SHP77 (cell line): Measurements from ENCODE around the gene EFCAB6.

ENCODE experiments used
- DNase-seq, 2 experiments: peaks; one replicate each; lab custom pipeline; 2025; lab: John Stamatoyannopoulos, UW

EFCAB6 gene, protein sequence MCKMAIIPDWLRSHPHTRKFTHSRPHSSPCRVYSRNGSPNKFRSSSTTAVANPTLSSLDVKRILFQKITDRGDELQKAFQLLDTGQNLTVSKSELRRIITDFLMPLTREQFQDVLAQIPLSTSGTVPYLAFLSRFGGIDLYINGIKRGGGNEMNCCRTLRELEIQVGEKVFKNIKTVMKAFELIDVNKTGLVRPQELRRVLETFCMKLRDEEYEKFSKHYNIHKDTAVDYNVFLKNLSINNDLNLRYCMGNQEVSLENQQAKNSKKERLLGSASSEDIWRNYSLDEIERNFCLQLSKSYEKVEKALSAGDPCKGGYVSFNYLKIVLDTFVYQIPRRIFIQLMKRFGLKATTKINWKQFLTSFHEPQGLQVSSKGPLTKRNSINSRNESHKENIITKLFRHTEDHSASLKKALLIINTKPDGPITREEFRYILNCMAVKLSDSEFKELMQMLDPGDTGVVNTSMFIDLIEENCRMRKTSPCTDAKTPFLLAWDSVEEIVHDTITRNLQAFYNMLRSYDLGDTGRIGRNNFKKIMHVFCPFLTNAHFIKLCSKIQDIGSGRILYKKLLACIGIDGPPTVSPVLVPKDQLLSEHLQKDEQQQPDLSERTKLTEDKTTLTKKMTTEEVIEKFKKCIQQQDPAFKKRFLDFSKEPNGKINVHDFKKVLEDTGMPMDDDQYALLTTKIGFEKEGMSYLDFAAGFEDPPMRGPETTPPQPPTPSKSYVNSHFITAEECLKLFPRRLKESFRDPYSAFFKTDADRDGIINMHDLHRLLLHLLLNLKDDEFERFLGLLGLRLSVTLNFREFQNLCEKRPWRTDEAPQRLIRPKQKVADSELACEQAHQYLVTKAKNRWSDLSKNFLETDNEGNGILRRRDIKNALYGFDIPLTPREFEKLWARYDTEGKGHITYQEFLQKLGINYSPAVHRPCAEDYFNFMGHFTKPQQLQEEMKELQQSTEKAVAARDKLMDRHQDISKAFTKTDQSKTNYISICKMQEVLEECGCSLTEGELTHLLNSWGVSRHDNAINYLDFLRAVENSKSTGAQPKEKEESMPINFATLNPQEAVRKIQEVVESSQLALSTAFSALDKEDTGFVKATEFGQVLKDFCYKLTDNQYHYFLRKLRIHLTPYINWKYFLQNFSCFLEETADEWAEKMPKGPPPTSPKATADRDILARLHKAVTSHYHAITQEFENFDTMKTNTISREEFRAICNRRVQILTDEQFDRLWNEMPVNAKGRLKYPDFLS (N-terminal part only)

DNA sequence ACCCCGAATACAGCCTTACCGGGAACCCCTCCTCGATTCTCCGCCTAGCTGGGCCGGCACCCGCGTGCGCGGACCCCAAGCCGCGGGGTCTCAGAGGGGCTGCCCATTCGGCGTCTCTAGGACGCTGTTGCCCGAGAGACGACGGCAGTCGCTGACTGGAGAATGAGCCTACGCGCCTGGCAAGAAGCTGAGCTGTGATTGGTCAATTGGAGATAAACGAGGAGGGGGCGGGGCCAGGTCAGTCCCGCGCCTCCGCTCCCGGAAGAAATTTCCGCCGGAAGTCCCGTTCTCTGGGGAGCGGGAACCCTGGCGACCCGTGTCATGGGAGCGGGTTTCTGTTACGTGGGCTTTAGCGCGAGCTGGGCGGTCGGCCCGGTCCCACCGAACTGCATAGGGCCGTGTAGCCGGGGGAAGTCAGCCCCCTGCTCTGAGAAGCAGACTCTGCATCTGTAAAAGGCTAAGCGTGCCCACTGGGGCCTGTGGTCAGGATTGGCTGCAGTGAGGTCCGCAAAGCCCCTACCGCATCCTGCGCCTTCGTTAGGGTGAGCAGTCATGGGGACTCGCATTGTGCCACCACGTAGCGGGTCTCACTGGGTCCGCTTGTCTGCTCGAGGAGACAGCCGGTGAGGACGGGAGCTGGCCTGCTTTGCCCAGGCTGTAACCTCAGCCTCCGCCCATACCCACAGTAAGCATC, at the start of gene EFCAB6:
EFCAB6 (minus strand) TSS at position 157 of the 694 bp plus-strand sequence. CDS start 29,987 bp downstream, outside the sequence.
- DNase-seq: peak; percentile 90 to 92

DNA sequence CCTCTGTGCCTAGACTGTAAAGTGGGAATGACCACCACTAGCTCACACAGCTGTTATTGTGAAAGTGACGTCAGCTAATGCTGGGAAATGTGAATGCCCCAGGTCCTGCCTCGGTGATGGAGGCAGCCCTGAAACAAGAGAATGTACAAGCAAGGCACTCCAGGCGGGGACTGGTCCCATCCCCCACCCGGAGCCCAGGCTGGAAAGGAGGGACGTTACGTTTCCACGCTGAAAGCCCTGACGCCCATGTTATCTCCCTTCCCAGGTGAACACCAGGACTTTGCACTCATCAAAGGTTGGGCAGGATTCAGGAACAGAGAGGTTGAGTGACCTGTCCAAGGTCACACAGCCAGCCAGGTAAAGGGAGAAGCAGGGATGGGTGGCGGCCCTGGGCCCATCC, 49.4 kb upstream of the EFCAB6 start:
- DNase-seq: no peak

DNA sequence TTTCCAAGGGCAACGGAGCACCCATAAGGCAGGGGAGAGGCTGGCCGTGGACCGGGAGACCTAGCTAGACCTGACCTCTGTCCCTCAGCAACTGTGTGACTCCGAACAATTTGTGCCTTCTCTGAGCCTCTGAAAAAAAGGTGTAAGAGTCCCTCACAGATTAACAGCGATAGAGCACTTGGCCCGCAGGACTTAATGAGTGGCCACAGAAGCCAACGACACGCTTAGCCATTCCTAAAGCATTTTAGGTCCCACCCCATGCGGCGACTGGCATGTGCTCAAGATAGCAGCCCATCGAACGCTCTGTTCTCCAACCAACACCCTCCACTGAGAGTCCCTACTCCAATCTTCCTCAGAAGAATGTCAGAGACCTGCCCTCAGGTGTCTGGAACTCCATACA, 48.7 kb upstream of the EFCAB6 start:
- DNase-seq: no peak

DNA sequence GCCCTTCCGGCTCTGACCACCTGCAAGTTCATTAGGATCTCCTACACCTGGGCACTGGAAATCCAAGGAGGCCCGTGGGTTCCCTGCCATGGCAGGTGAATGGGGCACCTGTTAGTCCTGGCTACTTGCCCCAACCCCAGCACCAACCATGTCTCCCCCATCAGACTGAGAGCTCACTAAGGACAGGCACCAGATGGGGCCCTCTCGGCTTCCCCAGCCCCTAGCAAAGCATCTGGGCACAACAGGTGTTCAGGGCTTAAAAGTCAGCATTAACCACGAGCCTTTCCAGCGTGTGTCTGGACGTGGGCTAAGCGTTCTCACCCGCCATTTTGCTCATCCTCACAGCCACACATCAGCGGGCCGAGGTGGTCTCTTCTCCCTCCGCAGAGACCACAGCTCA, 48.0 kb upstream of the EFCAB6 start:
- no peak for DNase-seq

DNA sequence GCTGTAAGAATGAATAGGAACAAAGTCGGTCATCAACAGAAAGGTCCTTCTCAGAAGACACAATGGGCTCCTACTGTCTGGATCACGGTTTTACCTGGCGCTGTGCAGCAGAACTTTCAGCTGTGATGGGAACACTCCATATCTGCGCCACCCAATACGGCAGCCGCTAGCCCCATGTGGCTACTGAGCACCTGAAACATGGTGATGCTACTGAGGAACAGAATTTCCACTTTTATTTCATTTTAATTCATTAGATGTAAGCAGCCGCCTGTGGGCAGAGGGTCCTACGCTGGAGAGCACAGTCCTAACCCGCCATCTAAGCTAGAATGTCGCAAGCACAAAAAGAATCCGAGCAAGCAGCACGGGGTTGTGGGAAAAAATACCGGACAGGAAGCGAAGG, 47.5 kb upstream of the EFCAB6 start:
- DNase-seq: no peak

DNA sequence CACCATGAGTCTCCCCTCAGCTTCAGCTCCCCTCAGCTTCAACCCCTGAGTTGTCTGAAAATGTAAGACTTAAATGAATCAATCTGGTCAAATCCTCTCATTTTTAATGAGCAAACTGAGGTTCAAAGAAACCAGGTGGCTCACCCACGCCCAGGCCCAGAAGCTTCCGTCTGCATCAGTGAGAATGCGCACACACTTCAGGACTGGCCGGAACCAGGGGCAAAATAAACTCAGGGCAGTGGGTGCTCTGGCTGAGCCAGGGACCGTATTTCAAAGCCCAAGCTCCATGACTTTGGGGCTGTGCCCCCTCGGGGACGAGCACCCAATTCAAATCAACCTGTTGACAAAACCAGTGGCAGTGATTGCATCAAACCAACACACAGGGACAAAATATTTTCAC, 47.1 kb upstream of the EFCAB6 start:
- no peak for DNase-seq

DNA sequence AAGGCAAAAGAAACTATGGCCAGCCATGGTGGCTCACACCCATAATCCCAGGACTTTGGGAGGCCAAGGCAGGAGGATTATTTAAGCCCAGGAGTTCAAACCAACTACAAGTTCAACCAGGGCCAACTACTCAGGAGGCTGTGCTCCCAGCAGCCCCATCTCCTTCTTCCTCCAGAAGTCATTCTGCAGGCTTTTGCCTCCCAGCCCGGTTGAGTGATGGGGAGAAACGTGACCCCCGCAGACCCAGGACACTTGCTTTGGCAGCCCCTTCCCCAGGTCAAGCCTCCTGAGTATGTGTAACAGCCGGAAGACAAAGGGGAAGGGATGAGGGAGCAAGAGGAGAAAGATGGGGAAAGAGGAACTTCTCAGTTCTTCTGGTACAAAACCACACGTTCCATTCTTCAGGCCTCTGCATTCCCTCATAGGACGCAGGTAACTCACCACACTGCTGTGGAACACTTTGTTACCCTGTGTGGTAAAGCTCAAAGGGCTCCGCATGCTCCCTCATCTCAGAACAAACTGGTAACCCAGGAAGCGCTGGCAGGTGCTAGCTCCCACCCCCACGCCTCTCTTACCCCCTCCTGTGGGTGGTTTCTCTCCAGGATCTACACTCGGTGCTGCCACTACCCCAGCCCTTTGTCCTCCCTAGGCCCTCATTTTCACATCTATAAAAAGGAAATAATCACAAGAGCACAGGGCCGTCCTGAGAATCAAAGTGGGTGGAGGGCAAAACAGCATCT, 46.2 kb upstream of the EFCAB6 start:
- no peak for DNase-seq

DNA sequence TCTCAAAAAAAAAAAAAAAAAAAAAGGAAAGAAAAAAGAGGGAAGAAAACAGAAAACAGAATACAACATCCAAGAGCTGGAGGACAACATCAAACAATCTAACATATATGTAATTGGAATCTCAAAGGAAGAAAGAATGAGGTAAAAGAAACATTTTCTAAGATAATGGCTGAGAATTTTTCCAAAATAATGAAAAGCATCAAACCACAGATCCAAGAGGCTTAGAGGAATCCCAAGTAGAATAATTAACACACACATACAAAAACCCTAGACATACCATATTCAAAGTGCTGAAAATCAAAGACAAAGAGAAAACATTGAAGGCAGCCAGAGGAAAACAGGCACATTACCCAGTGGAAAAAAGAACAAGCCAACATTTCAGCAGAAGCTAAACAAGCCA, 45.3 kb upstream of the EFCAB6 start:
- DNase-seq: no peak

DNA sequence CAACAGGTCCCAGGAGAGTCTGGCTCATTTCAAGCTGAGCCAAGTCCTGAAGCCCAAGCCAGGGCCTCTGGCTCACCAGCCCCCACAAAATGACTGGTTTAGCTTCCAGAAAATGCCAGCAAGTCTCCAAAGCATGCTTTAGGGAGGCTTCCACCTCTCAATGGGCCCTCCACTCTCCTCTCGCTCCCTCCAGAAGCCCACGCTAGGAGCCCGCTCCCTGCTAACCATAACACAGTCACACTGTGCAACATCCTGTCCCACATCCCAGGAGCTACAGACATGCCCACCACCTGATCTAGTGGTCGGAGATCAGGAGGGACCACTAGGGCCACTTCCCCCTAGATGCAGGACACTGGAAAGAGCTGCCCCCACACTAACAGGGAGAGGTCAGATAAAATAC, 43.3 kb upstream of the EFCAB6 start:
- DNase-seq: no peak

DNA sequence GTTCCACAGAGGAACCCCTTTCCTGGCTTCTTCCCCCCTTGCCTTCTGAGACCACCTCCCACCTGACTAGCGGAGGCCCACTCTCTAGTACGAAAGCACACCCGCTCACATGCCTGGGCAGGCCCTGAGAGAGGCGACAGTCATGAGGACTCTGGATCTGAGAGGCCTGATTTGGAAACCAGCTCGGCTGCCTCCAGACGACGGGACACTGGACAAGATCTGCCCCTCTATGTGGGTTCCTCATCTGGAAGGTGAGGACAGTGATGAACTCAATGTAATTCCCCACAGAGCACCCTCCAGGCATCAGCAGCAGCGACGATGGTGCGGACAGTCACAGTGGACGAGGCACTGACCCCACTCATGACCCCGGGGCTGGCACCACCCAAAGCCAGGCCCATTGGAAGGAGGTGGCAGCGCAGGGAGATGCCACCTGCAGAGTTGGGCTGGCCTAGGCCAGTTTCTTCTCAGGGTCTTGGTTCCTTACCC, 42.7 kb upstream of the EFCAB6 start:
- no peak for DNase-seq

DNA sequence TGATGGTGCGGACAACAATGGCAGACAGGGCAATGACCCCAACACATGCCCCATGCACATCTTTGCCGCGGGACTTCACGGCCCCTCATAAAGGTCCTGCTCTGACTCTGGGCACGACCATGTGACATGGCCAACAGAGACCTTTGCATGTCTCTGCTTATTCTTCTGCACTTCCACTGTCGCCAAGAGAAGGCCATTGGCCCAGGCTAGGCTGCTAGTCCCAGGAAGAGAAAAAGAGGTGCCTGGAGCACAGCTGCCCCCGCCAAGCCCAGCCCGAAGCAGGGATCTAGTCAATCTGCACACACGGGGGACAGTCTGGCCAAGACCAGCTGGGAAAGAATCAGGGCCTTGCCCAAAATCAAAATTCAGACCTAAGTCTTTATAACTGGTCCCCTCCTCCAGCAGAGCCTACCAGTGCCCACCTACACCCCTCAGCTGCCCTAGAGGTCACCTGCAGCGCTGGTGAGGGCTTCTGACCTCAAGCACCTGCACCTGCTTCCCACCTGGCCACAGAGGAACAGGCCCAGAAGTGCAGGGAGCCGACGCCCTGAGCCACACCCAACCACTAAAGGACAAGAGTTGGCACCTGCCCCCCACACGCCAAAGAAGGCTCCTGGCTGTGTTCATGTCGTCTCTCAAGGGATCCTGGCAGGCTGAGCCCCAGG, 42.1 kb upstream of the EFCAB6 start:
- DNase-seq: no peak

DNA sequence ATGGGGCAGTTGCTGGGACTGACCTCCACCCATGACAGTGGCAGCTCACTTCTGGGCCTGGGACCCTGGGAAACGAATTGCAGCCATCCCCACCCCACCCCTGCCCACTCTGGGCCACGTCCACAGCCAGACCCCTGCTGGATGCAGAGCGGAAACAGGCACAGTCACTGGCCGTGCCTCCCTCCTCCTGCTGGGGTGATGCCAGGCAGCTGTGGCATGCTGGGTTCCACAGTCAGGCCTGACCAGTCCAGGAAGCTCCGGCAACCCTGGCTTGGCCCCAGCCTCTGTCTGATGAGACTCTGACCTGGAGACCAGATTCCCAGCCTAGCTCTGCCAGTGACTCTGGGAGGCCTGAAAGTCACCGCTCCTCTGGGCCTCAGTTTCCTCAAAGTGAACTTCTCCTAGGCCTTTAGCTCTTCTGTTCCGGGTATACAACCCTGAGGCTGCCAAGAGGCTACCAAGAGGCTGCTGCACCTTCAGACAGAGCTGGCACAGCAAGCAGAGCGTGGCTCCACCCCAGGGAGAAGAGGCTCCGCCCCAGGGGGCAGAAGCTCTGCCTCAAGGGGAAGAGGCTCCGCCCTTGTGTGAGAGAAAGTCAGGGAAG, 41.3 kb upstream of the EFCAB6 start:
- DNase-seq: no peak

DNA sequence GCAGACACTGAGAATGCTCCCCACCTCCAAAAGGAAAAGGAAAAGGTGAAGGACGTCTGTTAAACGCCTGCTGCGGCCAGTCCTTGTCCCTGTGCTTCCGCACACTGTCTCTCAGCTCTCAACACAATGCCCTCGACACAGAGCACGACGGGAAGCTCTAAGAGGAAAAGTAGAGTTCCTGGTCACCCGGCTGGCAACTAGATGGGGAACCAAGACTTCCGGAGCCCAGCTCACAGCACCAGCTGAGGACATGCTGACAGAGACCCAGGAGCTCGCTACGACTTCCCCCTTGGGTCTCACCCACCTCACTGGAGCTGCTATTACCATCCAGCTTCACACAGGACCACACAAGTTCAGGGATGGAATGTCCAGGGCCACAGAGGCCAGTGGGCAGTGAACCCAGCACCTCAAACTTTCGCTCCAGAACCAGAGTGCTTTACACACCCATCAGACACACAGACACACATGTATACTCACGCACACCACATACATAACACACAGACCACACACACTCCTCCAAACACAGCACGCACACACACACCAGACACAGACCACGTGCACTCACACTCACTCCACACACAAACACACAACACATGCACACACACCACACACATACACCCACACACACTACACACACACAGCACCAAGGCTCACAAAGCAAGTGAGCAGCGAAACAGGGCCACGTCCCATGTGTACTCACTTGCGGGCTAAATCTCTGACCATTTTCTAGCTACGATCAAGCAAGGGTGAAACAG, 40.6 kb upstream of the EFCAB6 start:
- DNase-seq: no peak

DNA sequence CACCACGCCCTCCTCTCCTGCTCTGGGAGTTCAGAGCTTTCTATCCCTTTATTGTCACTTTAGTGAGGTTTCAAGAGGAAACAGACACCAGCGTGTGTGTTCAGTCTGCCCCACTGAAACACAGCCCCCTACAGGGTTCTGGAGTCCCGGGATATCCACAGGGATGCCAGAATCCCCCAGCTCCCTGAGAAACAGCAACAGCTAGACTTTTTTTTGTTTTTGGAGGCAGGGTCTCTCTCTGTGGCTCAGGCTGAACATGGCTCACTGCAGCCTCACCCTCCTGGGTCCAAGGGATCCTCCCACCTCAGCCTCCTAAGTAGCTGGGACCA, 39.8 kb upstream of the EFCAB6 start:
- no peak for DNase-seq

DNA sequence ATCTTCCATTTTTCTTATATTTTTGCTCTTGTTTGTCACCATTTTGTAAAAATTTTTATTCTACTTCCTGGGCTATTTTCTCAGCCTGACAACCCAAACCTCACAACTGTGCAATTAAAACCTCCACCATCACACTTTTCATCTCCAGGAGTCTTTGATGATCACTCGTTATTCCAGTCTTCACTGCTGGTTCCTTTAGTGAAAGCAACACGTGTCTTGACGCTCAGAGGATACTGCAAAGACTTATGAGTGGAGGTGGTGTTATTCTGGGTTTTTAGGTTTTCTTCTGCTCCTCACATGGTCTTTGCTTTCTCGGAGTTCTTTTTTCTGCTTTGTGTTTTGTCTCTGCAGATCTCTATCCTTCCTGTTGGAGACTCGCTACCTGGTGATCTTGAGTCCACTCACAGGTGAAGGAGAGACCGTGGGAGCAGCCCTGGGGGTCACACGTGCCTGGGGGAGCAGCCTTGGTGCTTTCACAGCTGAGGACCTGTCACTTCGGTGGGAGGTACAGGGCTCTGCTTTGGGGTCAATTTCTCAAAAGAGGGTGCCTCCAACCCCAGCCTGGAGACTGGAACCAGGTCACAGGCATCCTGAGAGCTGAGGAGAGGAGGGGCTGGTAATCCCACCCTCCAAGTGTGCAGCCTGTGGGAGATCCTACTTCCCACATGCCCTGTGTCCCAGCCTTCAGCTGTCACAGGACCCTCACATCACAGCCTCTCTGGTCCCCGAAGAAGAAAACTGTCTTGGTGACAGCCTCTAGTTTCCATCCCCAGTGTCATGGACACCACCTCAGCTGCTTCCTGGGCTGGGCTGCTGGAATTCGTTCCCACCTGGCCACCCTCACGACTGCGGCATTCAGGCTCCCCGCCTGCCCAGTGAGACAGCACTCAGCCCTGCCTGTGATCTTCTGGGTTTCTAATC, 39.2 kb upstream of the EFCAB6 start:
- no peak for DNase-seq

DNA sequence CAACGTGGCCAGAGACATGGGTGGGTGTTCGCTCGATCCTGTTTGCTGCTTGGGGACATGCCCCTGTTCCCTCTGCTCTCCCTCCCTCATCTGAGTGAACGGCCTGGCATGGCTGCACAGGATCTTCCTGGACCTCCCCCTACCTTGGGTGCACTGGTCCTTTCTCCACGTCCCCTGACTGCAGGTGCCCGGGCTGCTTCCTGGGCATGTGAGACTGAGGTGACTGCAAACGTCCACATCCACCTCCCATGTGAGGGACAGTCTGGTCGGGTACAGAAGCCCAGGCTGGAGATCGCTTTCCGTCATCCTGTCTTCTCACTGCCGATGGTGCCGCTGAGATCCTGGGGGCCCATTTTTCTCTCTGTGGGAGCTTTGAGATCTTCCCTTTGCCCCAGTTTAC, 38.4 kb upstream of the EFCAB6 start:
- DNase-seq: no peak

DNA sequence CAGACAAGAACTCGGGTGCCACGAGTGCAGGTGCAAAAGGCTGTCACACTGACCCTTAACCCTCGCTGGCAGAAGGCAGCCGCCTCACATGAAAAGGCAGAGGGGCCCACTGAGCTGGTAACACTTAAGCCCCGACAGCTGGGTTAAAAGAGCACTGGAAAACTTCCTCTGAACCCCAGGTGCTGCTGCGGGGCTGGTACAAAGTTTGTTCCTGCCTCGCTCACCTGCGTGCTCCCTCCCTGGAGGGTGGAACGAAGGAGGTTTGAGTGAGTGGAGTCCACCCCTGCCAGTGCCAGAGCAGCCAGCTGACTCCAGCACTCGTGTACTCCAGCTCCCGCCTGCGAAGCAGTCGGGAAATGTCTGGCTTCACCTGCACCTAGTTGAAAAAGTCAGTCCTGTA, 37.6 kb upstream of the EFCAB6 start:
- no peak for DNase-seq
